Kidney epithelial cell (primary cell): ENCODE data around the gene TTLL11. TPM values are rescaled to one million over a fixed set of nuclear protein-coding genes. Genes with fewer than 3 reads are reported as not detected.

Experiments used
- DNase-seq: peaks from one replicate; pipeline ENCODE4 v3.0.0-alpha.2; 2010; ENCODE audit warnings: low read depth
- H3K27me3 ChIP-seq: 2 replicates; pipeline ENCODE4 v1.6.0; 2011; ENCODE audit warnings: low read length; ENCODE audit not compliant: control insufficient read depth, insufficient read depth
- H3K36me3 ChIP-seq: 2 replicates; pipeline ENCODE4 v1.5.1; 2011; ENCODE audit warnings: low read length; ENCODE audit not compliant: control insufficient read depth, insufficient read depth
- H3K4me3 ChIP-seq: 2 replicates; pipeline ENCODE4 v1.5.1; 2011; ENCODE audit warnings: low read depth, mild to moderate bottlenecking, control low read depth, low read length
- total RNA-seq: library from RNA; depleted of rRNA; stranded (reverse); fragments of >200 nt; gene quantifications from 2 replicates; pipeline ENCODE4 v1.2.3, GENCODE V29; 2015
- TF ChIP-seq, protein P1 (sequence below): IDR thresholded peaks from 2 replicates; pipeline ENCODE4 v1.5.1; 2011; ENCODE audit warnings: mild to moderate bottlenecking, moderate library complexity, low read length, control low read depth, inconsistent platforms; ENCODE audit not compliant: insufficient read depth, poor library complexity, severe bottlenecking

The TTLL11 gene
- total RNA-seq, 1 donor from 2014 or later, result 4.2 TPM

DNA sequence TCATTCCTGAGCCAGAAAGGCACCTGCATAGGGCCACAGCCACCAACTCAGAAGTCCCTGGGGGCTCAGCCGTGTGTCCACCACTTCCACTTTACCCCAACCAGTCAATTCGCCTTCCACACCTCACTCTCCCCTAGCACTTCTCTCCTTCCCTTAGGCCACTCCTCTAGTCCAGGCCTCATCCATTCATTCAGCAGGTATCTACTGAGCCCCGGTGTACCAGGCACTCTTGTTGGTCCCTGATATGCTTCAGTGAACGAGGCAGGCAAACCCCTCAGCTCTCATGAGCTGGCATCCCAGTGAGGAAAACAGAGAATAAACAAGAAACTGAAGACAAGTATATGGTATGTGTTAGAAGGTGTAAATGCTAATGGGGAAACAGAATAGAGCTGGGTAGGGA is 37.7 kb upstream of the TTLL11 start:
- no peaks in the 10 kb centered on the region for H3K36me3 ChIP-seq
- no peak overlapping the region for H3K4me3 ChIP-seq
- H3K27me3 ChIP-seq, result peaks cover 13% of the 10 kb centered on the region
- TF ChIP-seq, protein P1, sequence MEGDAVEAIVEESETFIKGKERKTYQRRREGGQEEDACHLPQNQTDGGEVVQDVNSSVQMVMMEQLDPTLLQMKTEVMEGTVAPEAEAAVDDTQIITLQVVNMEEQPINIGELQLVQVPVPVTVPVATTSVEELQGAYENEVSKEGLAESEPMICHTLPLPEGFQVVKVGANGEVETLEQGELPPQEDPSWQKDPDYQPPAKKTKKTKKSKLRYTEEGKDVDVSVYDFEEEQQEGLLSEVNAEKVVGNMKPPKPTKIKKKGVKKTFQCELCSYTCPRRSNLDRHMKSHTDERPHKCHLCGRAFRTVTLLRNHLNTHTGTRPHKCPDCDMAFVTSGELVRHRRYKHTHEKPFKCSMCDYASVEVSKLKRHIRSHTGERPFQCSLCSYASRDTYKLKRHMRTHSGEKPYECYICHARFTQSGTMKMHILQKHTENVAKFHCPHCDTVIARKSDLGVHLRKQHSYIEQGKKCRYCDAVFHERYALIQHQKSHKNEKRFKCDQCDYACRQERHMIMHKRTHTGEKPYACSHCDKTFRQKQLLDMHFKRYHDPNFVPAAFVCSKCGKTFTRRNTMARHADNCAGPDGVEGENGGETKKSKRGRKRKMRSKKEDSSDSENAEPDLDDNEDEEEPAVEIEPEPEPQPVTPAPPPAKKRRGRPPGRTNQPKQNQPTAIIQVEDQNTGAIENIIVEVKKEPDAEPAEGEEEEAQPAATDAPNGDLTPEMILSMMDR, result no peak
- DNase-seq, result no peak

DNA sequence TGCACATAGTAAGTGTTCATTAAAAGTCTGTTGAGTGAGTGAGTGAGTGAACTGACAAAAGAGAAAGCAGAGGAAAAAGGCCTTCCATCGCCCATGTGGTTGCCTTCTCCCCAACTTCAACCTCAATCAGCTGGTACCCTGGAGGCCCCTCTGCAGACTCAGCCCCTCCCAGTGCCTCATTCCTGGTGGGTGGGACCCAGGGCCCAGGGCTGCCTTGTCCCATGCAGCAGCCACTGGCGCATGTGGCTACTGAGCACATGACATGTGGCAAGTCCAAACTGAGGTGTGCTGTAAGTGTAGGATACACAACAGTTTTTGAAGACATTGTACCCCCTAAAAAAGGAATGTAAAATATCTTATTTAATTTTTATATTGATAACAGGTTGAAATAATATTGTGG is 36.9 kb upstream of the TTLL11 start:
- TF ChIP-seq, protein P1, result no peak
- Histone ChIP-seq H3K4me3 (no peak overlapping the region), H3K36me3 (no peaks in the 10 kb centered on the region)

DNA sequence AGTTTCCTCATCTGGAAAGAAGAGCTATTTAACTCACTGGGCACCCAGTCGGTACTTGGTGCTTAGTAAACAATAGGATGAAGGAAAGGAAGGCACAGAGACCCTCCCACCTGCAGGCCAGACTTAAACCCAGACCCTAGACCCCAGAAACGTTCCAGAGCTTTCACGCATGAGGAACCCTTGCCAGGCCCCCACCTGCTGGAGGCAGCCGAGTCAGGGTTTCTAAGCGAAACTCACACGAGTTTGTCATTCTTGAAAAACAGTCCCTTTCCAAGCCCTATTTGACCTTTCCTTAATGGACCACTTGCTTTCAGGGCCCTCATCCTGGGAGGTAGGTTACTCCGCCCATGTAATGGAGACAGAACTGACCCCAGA is 35.8 kb upstream of the TTLL11 start:
- Histone ChIP-seq H3K27me3 (peaks cover 16% of the 10 kb centered on the region), H3K36me3 (no peaks in the 10 kb centered on the region), H3K4me3 (no peak overlapping the region)
- TF ChIP-seq, protein P1, result no peak
- no peak for DNase-seq

More for the DNA sequence above, 36.9 kb upstream of the TTLL11 start:
- H3K27me3 ChIP-seq, result peaks cover 13% of the 10 kb centered on the region
- no peak for DNase-seq

DNA sequence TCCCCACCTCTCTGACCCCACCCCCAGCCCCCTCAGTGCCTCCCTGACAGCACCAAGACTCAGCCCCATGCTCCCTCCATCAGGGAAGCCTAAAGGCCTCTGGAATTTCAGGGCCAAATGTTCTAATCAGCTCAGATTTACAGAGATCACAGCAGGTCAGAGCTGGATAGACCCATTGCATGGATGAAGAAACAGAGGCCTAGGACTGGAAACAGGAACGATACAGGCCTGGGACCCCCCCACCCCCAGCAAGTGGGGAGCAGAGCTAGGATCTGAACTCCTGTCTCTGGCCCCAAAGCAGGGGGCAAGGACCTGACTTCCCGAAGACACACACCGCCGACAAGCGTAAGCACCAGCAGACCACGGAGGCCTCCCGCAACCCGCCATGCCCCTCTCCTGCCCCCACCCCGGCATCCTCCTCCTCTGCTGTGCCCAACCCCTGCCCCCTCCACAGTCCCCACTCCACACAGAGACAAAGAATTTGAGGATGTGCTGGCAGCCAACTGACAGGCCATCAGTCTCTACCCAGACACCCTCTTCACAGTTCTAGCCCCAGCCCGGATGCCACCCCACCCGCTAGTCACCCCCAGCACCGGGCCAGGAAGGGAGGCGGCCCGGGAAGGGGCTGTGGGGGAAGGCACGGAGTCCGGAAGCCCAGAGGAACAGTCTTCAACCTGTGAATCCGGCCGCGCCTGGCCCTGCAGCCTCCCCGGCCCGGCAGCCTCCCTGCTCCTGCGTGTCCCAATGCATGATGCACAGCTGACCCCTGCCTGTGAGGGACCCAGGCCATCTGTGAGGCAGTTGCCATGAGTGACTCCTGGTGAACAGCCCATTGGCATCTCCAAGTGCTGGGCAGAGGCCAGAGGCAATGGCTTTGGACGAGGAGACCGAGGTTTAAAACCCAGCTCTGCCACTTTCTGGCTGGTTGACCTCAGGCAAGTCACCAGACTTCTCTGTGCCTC is 35.2 kb upstream of the TTLL11 start:
- no peak for DNase-seq
- peaks cover 16% of the 10 kb centered on the region for H3K27me3 ChIP-seq
- no peaks in the 10 kb centered on the region for H3K36me3 ChIP-seq
- TF ChIP-seq, protein P1, result no peak
- H3K4me3 ChIP-seq, result no peak overlapping the region

DNA sequence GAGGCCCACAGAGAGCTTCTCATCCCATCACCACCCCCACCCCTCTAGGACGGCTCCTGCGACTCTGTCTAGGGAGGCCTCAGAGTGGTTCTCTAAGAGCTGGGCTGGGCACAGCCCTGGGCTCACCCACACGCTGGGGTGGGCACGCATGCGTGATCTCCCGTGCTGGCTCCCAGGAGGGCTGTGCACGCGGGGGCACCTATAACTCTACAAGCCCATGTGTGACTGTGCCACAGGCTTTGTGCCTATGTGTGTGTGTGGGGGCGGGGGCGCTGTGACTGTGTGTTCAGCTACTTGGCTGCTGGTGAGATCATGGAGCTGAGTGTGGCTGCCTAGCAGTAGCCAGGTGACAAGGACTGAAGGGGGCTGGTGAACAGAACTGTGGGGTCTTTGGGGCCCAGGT is 34.3 kb upstream of the TTLL11 start:
- no peak for DNase-seq
- TF ChIP-seq, protein P1, result no peak
- Histone ChIP-seq H3K36me3 (no peaks in the 10 kb centered on the region), H3K4me3 (no peak overlapping the region), H3K27me3 (peaks cover 16% of the 10 kb centered on the region)
